Astrocyte of the spinal cord (primary cell): ENCODE results near the gene HPD.
A peak's percentile ranks its signal among the peaks of the same experiment; 100 is the strongest.

Experiments
- DNase-seq: peaks from one replicate; pipeline ENCODE4 v3.0.0; 2011; ENCODE audit warnings: low read depth, low spot score
- H3K4me3 ChIP-seq: 2 replicates; pipeline ENCODE4 v1.5.1; 2011; ENCODE audit warnings: low read depth, mild to moderate bottlenecking, low read length, moderate library complexity
- in situ Hi-C: cut with HindIII; loops from 2 replicates; pipeline ENCODE4 v1.10.0; 2017; ENCODE audit warnings: low sequenced_read_pairs
- TF ChIP-seq, protein P1 (sequence below): IDR thresholded peaks from 2 replicates; pipeline ENCODE4 v1.5.1; 2012; ENCODE audit warnings: low read depth, mild to moderate bottlenecking, low read length, inconsistent platforms

Gene HPD

DNA sequence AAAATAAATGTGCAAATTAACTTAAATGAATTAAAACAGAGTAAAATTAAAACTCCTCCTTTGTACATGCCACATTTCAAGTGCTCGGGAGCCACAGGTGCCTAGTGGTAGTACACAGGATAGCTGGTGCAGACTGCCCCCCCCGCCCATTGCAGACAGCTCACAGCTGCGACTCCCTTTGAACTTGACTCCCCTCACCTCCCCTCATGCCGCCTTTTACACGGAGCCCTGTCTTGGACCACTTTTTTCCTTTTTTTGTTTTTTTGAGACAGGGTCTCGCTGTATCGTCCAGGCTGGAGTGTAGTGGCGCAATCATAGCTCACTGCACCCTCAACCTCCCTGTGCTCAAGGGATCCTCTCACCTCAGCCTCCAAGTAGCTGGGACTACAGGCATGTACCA lies 43.4 kb downstream of the HPD start:
- DNase-seq, result no peak
- no peak overlapping the region for H3K4me3 ChIP-seq
- TF ChIP-seq, protein P1, sequence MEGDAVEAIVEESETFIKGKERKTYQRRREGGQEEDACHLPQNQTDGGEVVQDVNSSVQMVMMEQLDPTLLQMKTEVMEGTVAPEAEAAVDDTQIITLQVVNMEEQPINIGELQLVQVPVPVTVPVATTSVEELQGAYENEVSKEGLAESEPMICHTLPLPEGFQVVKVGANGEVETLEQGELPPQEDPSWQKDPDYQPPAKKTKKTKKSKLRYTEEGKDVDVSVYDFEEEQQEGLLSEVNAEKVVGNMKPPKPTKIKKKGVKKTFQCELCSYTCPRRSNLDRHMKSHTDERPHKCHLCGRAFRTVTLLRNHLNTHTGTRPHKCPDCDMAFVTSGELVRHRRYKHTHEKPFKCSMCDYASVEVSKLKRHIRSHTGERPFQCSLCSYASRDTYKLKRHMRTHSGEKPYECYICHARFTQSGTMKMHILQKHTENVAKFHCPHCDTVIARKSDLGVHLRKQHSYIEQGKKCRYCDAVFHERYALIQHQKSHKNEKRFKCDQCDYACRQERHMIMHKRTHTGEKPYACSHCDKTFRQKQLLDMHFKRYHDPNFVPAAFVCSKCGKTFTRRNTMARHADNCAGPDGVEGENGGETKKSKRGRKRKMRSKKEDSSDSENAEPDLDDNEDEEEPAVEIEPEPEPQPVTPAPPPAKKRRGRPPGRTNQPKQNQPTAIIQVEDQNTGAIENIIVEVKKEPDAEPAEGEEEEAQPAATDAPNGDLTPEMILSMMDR, result no peak
- in situ Hi-C loops, result no loop called here

DNA sequence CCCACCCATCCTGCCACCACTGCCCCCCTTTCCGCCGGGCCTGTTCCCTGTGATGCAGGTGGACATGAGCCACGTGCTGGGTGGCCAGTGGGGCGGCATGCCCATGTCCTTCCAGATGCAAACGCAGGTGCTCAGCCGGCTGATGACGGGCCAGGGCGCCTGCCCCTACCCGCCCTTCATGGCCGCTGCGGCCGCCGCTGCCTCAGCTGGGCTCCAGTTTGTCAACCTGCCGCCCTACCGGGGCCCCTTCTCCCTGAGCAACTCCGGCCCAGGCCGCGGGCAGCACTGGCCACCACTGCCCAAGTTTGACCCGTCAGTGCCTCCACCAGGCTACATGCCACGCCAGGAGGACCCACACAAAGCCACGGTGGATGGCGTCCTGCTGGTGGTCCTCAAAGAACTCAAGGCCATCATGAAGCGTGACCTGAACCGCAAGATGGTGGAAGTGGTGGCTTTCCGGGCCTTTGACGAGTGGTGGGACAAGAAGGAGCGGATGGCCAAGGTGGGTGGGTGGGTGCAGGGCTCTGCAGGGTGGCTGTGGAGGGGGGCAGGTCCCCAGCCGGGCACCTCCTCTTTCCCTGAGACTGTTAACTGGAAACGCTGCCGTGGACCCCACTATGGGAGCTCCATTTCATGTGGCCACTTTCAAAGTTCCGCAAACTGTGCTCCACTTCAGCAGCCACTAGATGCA lies 44.1 kb downstream of the HPD start:
- H3K4me3 ChIP-seq, result no peak overlapping the region
- DNase-seq, result no peak
- in situ Hi-C loops, result no loop called here
- TF ChIP-seq, protein P1, result no peak

DNA sequence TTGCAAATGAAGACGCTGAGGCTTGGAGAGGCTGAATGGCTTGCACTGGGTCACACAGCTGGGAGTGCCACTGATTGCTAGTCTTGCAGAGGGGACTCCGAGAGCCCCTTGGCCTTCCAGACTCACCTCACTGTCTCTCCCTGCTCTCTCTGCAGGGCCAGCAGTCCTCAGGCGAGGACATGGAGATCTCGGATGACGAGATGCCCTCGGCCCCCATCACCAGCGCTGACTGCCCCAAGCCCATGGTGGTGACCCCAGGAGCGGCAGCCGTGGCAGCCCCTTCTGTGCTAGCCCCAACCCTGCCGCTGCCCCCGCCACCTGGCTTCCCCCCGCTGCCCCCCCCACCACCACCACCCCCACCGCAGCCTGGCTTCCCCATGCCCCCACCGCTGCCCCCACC lies 44.7 kb downstream of the HPD start:
- DNase-seq, result no peak

DNA sequence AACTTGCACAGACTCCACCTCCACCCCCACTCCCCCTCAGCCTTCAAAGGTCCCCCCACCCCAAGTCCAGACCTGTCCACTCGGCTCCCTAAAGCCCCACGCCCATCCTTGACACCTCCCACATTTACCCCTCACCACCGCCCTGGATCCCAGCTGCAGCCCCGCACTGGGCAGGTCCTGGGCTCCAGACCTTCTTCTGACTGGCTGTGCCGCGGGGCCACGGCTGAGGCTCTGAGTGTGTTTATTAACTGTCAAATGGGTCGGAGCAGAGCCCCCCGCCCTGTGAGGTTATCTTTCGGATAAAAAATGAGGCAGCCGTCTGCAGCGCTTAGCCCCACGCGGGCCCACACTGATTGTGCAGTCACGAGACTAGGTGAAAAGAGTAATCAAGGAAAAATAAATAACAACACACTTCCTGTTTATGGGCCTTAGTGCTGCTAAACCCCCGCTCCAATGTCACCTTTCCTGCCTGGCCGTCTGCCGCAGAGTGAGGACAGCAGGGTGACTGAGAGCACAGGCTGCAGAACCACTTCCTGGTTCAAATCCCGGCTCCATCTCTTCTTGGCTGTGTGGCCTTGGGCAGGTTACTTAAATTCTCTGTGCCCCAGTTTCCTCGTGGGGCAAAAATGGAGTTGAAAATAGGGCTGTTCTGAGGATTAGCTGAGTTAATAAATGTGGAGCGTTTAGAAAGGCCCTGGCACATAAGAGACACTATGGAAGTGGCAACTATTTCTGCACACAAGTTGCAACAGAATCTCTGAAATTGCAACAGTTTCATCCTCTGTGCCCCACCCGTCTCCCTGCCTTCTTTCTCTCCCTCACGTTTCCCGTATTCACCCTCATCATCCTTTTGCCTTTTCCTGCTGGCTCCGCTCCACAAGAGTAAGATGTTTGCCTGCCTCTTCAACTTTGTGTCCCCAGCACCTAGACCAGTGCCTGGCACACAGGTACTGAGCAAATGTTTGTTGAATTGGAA lies 45.5 kb downstream of the HPD start:
- DNase-seq, result no peak
- in situ Hi-C loops, result no loop called here
- peak overlapping the region; percentile 65 for H3K4me3 ChIP-seq
- TF ChIP-seq, protein P1, result no peak

More for the DNA sequence above, 44.7 kb downstream of the HPD start:
- in situ Hi-C loops, result no loop called here
- no peak overlapping the region for H3K4me3 ChIP-seq
- TF ChIP-seq, protein P1, result no peak

DNA sequence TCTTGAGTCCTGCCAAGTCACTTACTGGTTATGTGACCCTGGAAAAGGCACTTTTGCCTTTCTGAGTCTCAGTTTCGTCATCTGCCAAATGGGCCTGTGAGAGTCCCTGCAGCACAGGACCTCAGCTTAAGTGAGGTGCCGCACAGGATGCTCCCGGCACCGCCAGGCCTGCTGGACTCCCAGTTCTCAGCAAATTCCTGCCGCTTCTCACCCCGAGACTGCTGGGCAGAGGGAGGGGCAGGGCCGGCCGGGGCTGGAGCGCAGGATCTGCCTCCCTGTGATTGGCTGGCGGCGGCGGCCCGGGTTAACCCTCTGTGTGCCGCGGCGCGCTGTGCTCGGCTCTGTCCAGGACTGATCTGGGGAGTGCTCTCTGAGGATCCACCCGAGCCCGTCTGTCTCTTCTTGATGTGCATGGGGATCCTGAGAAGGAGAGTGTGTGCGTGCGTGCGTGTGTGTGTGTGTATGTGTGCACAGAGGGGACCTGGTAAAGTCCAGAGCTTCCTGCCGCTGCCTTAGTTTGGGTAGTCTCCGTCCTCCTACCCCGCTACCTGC lies 46.3 kb downstream of the HPD start:
- TF ChIP-seq, protein P1, result no peak
- in situ Hi-C loops, result no loop called here
- peak; percentile 70 for DNase-seq
- H3K4me3 ChIP-seq, result peak overlapping the region; percentile 65

DNA sequence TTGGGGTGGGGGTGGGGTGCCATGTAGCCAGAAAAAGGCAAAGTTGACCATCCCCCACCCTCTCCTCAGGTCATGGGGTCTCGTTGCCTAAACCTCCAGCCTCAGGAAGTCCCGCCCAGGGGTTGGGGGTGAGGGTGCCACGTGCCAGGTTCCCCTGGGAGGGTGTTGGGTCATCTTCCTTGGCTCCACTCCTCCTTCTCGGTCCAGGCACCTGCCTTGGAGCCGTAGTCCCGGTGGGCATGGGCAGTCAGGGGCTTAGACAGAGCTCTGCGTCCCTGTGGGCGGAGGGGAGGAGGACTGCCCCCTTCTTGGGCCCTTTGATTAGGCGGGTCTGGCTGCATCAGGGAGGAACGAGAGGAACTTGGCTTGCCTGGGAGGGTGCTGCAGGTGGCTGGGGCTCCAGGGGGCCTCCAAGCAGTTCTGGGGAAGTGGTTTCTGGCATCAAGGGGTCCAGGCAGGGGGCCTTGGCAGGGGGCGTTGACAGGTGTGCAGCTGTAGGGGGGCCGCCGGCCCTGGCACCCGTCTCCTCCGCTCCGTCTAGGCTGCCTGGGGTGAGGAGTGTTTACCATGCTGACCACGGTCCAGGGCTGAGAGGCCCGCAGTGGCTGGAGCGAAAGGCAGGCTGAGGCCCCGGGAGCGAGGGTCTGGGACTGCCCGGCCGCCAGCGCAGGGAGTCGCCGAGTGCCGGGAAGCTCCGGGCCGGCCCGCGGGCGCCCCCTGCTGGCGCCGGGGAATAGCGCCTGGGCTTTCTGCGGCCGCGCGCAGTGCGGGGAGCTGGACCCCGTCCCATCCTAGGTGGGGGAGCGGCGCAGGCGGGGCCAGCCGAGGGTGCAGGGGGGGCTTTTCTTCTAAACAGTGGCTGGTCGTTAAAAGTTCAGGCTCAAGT lies 47.0 kb downstream of the HPD start:
- TF ChIP-seq, protein P1, result peak; percentile 80
- in situ Hi-C loops, result no loop called here
- H3K4me3 ChIP-seq, result peak overlapping the region; percentile 65
- peak; percentile 71 for DNase-seq
